Neural progenitor cell (in vitro differentiated cells): Measurements from ENCODE around the gene PTPRN2. TPM values are rescaled to one million over a fixed set of nuclear protein-coding genes. Genes with fewer than 3 reads are reported as not detected.

Experiments used
- DNase-seq: peaks from one replicate; pipeline ENCODE4 v3.0.0-alpha.2; 2016; ENCODE audit warnings: low spot score
- H2AFZ ChIP-seq: fragments of 200-600 bp; sonication (generic); replicated peaks from 2 replicates; pipeline ENCODE4 v1.6.1; 2016; ENCODE audit warnings: antibody characterized with exemption
- H3F3A ChIP-seq: fragments of 200-600 bp; sonication (generic); 2 replicates; pipeline ENCODE4 v1.6.1; 2016; ENCODE audit warnings: antibody characterized with exemption, low read depth
- H3K27ac ChIP-seq: fragments of 200-600 bp; sonication (generic); 2 replicates; pipeline ENCODE4 v1.5.1; 2016; ENCODE audit warnings: mild to moderate bottlenecking
- H3K27me3 ChIP-seq: fragments of 200-600 bp; sonication (generic); 2 replicates; pipeline ENCODE4 v1.6.1; 2016; ENCODE audit warnings: mild to moderate bottlenecking, moderate library complexity
- H3K36me3 ChIP-seq: fragments of 200-600 bp; sonication (generic); 2 replicates; pipeline ENCODE4 v1.5.1; 2016
- H3K4me1 ChIP-seq: fragments of 200-600 bp; sonication (generic); 2 replicates; pipeline ENCODE4 v1.6.1; 2016; ENCODE audit warnings: mixed run types
- H3K4me2 ChIP-seq: fragments of 200-600 bp; sonication (generic); 2 replicates; pipeline ENCODE4 v1.6.1; 2016
- H3K4me3 ChIP-seq: fragments of 200-600 bp; sonication (generic); 2 replicates; pipeline ENCODE4 v1.5.1; 2016
- H3K79me2 ChIP-seq: fragments of 200-600 bp; sonication (generic); 2 replicates; pipeline ENCODE4 v1.6.1; 2016; ENCODE audit warnings: low read depth
- H3K9ac ChIP-seq: fragments of 200-600 bp; sonication (generic); 2 replicates; pipeline ENCODE4 v1.6.1; 2016
- H3K9me3 ChIP-seq: fragments of 200-600 bp; sonication (generic); 2 replicates; pipeline ENCODE4 v1.5.1; 2016; ENCODE audit warnings: low read depth
- H4K20me1 ChIP-seq: fragments of 200-600 bp; sonication (generic); 2 replicates; pipeline ENCODE4 v1.6.1; 2016; ENCODE audit warnings: low read depth
- H3K27ac Mint-ChIP-seq: 3 replicates; pipeline ENCODE4 v1.8.0; 2021; ENCODE audit warnings: mixed read lengths
- H3K27me3 Mint-ChIP-seq: 2 replicates; pipeline ENCODE4 v1.8.0; 2022; ENCODE audit warnings: low read depth, mild to moderate bottlenecking, inconsistent platforms, moderate library complexity, mixed read lengths; ENCODE audit not compliant: insufficient read depth
- H3K36me3 Mint-ChIP-seq: 3 replicates; pipeline ENCODE4 v1.8.0; 2021; ENCODE audit warnings: mixed read lengths
- H3K4me1 Mint-ChIP-seq: 3 replicates; pipeline ENCODE4 v1.8.0; 2021; ENCODE audit warnings: mixed read lengths
- H3K4me3 Mint-ChIP-seq: 3 replicates; pipeline ENCODE4 v1.8.0; 2021; ENCODE audit warnings: mild to moderate bottlenecking, moderate library complexity, mixed read lengths
- H3K9me3 Mint-ChIP-seq: 3 replicates; pipeline ENCODE4 v1.8.0; 2020; ENCODE audit warnings: mixed read lengths
- EZH2 ChIP-seq: fragments of 200-600 bp; sonication (generic); IDR thresholded peaks from 2 replicates; pipeline ENCODE4 v1.6.1; 2017; ENCODE audit warnings: antibody characterized with exemption, mild to moderate bottlenecking, moderate library complexity
- EZH2phosphoT487 ChIP-seq: fragments of 200-600 bp; sonication (generic); IDR thresholded peaks from 2 replicates; pipeline ENCODE4 v1.6.1; 2017; ENCODE audit warnings: antibody characterized with exemption
- total RNA-seq: library from RNA; depleted of rRNA; stranded (reverse); fragments of >200 nt; gene quantifications from 2 replicates; pipeline ENCODE4 v1.2.3, GENCODE V29; 2015; ENCODE audit warnings: low replicate concordance
- TF ChIP-seq, protein P1 (sequence below): fragments of 200-600 bp; sonication (generic); IDR thresholded peaks from 2 replicates; pipeline ENCODE4 v1.5.1; 2017; ENCODE audit warnings: antibody characterized with exemption, mild to moderate bottlenecking

The PTPRN2 gene
- total RNA-seq, 1 donor from 2014 or later: 3.0 TPM

- Histone ChIP-seq H3K4me1 (no peaks in the 10 kb centered on the region), H3K27me3 (peaks cover 24% of the 10 kb centered on the region), H3F3A (no peaks in the 10 kb centered on the region), H4K20me1 (no peaks in the 10 kb centered on the region), H3K4me2 (no peak overlapping the region), H3K36me3 (no peaks in the 10 kb centered on the region), H2AFZ (no peak overlapping the region), H3K9me3 (no peaks in the 10 kb centered on the region), H3K79me2 (no peaks in the 10 kb centered on the region), H3K27ac (no peak overlapping the region), H3K9ac (no peak overlapping the region), H3K4me3 (no peak overlapping the region)
- Mint-ChIP-seq H3K27ac (no peak overlapping the region), H3K4me1 (peaks cover 40% of the 10 kb centered on the region), H3K4me3 (no peak overlapping the region), H3K27me3 (peaks cover 12% of the 10 kb centered on the region), H3K36me3 (peaks cover 2% of the 10 kb centered on the region), H3K9me3 (peaks cover 13% of the 10 kb centered on the region)
- DNase-seq: no peak
- TF ChIP-seq EZH2phosphoT487: no peak
Observed at GRCh38 chr7:157495594-157495993, 1092.0 kb downstream of the PTPRN2 start.

DNA sequence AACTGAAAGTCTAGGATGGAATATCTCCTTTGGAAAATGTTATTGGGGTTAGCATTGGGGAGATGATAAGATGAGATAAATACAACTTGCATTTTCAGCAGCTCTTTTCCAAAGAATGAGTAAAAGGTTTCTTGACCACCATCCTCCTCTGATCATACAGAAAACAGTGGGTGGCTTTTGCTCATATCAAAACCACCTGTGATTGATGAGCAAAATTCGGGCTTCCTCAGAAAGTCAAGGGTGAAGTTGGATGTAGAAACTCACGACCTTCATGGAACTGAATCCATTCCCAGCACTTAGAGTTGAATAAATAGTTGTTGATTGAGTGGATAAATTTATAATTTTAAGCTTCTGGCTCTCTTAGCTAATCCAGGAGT, 1092.5 kb downstream of the PTPRN2 start:
- no peak for DNase-seq

GRCh38 chr7:157494506-157495176, 1093.0 kb downstream of the PTPRN2 start:
- H3K4me1 Mint-ChIP-seq: peaks cover 36% of the 10 kb centered on the region
- no peak overlapping the region for H3K4me3 Mint-ChIP-seq
- TF ChIP-seq EZH2phosphoT487 (no peak), EZH2 (no peak)
- TF ChIP-seq, protein P1, sequence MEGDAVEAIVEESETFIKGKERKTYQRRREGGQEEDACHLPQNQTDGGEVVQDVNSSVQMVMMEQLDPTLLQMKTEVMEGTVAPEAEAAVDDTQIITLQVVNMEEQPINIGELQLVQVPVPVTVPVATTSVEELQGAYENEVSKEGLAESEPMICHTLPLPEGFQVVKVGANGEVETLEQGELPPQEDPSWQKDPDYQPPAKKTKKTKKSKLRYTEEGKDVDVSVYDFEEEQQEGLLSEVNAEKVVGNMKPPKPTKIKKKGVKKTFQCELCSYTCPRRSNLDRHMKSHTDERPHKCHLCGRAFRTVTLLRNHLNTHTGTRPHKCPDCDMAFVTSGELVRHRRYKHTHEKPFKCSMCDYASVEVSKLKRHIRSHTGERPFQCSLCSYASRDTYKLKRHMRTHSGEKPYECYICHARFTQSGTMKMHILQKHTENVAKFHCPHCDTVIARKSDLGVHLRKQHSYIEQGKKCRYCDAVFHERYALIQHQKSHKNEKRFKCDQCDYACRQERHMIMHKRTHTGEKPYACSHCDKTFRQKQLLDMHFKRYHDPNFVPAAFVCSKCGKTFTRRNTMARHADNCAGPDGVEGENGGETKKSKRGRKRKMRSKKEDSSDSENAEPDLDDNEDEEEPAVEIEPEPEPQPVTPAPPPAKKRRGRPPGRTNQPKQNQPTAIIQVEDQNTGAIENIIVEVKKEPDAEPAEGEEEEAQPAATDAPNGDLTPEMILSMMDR: no peak
- Histone ChIP-seq H3K4me3 (no peak overlapping the region), H3K4me2 (no peak overlapping the region), H3K27me3 (peaks cover 15% of the 10 kb centered on the region), H3K36me3 (no peaks in the 10 kb centered on the region), H4K20me1 (no peaks in the 10 kb centered on the region), H3K9me3 (no peaks in the 10 kb centered on the region), H3K27ac (no peak overlapping the region), H3K9ac (no peak overlapping the region), H3F3A (no peaks in the 10 kb centered on the region), H3K4me1 (no peaks in the 10 kb centered on the region), H2AFZ (no peak overlapping the region), H3K79me2 (no peaks in the 10 kb centered on the region)
- H3K36me3 Mint-ChIP-seq: peaks cover 4% of the 10 kb centered on the region
- DNase-seq: no peak
- no peak overlapping the region for H3K27ac Mint-ChIP-seq
- peaks cover 12% of the 10 kb centered on the region for H3K27me3 Mint-ChIP-seq
- H3K9me3 Mint-ChIP-seq: peaks cover 17% of the 10 kb centered on the region

More for the DNA sequence above, 1092.5 kb downstream of the PTPRN2 start:
- Histone ChIP-seq H3K27ac (no peak overlapping the region), H3K4me1 (no peaks in the 10 kb centered on the region), H3K36me3 (no peaks in the 10 kb centered on the region), H3K4me2 (no peak overlapping the region), H2AFZ (no peak overlapping the region), H3K9me3 (no peaks in the 10 kb centered on the region), H3K4me3 (no peak overlapping the region), H3K79me2 (no peaks in the 10 kb centered on the region), H3K9ac (no peak overlapping the region), H3F3A (no peaks in the 10 kb centered on the region), H3K27me3 (peaks cover 19% of the 10 kb centered on the region), H4K20me1 (no peaks in the 10 kb centered on the region)
- no peak overlapping the region for H3K4me3 Mint-ChIP-seq
- H3K36me3 Mint-ChIP-seq: peaks cover 4% of the 10 kb centered on the region
- no peak overlapping the region for H3K27ac Mint-ChIP-seq
- H3K9me3 Mint-ChIP-seq: peaks cover 17% of the 10 kb centered on the region
- TF ChIP-seq, protein P1: no peak
- TF ChIP-seq EZH2 (no peak), EZH2phosphoT487 (no peak)
- H3K4me1 Mint-ChIP-seq: peaks cover 40% of the 10 kb centered on the region
- peaks cover 12% of the 10 kb centered on the region for H3K27me3 Mint-ChIP-seq

- H3K4me2 ChIP-seq: no peak overlapping the region
- Mint-ChIP-seq H3K4me1 (peaks cover 27% of the 10 kb centered on the region), H3K27ac (no peak overlapping the region), H3K9me3 (peaks cover 17% of the 10 kb centered on the region), H3K36me3 (peaks cover 4% of the 10 kb centered on the region), H3K27me3 (peaks cover 12% of the 10 kb centered on the region), H3K4me3 (no peak overlapping the region)
- no peak overlapping the region for H3K9ac ChIP-seq
- H2AFZ ChIP-seq: no peak overlapping the region
- DNase-seq: no peak
- no peak overlapping the region for H3K27ac ChIP-seq
- H3K27me3 ChIP-seq: peaks cover 15% of the 10 kb centered on the region
- H3K79me2 ChIP-seq: no peaks in the 10 kb centered on the region
- no peaks in the 10 kb centered on the region for H3K36me3 ChIP-seq
- no peaks in the 10 kb centered on the region for H4K20me1 ChIP-seq
- no peaks in the 10 kb centered on the region for H3K9me3 ChIP-seq
- no peak for TF ChIP-seq EZH2
- TF ChIP-seq, protein P1: no peak
- no peak for TF ChIP-seq EZH2phosphoT487
- no peaks in the 10 kb centered on the region for H3F3A ChIP-seq
- H3K4me1 ChIP-seq: no peaks in the 10 kb centered on the region
- no peak overlapping the region for H3K4me3 ChIP-seq
Observed at GRCh38 chr7:157493776-157494175, 1093.8 kb downstream of the PTPRN2 start.
